Embryonic facial prominence (tissue), 1 donor: ENCODE data around the gene DAND5.
"Not testable (repeated sequence)": the region's sequence is repeated elsewhere in the genome, so short reads cannot be mapped to it uniquely, and the experiment has no call there.

Experiments used
- DNase-seq: peaks from one replicate; pipeline ENCODE4 v3.0.0-alpha.2; 2016; ENCODE audit errors: extremely low spot score

DAND5 gene

GRCh38 chr19:12945479-12946091 lies 23.8 kb upstream of the DAND5 start, which contains the start of gene RAD23A:
RAD23A (plus strand) TSS chr19:12945862; CDS start chr19:12945949, 87 bp downstream.
- DNase-seq: peak; percentile 94

- DNase-seq: no peak
These were observed 23.2 kb upstream of the DAND5 start for GRCh38 chr19:12946092-12946721.

GRCh38 chr19:12946731-12947496 lies 22.5 kb upstream of the DAND5 start:
- DNase-seq: no peak

- DNase-seq: no peak
These were observed 21.4 kb upstream of the DAND5 start for GRCh38 chr19:12947702-12948611.

- DNase-seq: no peak
These were observed 20.6 kb upstream of the DAND5 start for GRCh38 chr19:12948612-12949362.

GRCh38 chr19:12949363-12950283 lies 19.8 kb upstream of the DAND5 start:
- no peak for DNase-seq

GRCh38 chr19:12952050-12952449 lies 17.3 kb upstream of the DAND5 start:
- DNase-seq: not testable (repeated sequence)

- DNase-seq: no peak
These were observed 16.8 kb upstream of the DAND5 start for GRCh38 chr19:12952488-12953137.

- no peak for DNase-seq
These were observed 16.1 kb upstream of the DAND5 start for GRCh38 chr19:12953138-12953798.

GRCh38 chr19:12953799-12954611 lies 15.4 kb upstream of the DAND5 start:
- no peak for DNase-seq

DNA sequence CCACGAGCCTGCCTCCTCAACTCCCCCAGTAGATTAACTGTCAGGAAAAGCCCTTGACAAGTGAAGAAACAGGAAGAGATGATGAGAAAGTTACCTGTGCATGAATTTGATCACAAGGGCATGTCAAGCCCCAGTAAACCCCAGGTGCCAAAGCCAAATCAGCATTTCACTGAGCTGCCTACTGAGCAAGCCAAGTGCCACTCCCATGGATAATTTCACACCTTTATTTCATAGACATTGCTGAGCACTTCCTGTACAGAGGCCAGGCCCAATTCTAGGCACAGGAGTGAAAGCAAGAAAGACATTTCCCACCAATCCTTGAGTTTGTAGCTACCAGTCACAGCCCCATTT lies 14.8 kb upstream of the DAND5 start:
- DNase-seq: no peak

DNA sequence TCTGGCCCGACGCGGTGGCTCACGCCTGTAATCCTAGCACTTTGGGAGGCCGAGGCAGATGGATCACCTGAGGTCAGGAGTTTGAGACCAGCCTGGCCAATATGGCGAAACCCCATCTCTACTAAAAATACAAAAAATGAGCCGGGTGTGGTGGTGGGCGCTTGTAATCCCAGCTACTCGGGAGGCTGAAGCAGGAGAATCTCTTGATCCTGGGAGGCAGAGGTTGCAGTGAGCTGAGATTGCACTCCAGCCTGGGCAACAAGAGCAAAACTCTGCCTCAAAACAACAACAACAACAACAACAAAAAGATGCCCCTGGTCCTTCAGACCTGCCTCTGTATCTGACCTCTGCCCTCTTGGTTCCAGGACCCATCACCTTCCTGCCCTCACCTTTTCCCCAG lies 13.8 kb upstream of the DAND5 start:
- DNase-seq: not testable (repeated sequence)

- no peak for DNase-seq
These were observed 13.4 kb upstream of the DAND5 start for GRCh38 chr19:12955996-12956395.

- DNase-seq: no peak
These were observed 12.7 kb upstream of the DAND5 start, which contains the start of gene GADD45GIP1 for GRCh38 chr19:12956446-12957388. GADD45GIP1 (minus strand) TSS chr19:12957223; CDS start chr19:12957212, 11 bp downstream.

GRCh38 chr19:12957389-12957952 lies 11.9 kb upstream of the DAND5 start:
- not testable (repeated sequence) for DNase-seq

- no peak for DNase-seq
These were observed 9.9 kb upstream of the DAND5 start for GRCh38 chr19:12959481-12959880.
